D721Med (cell line): ENCODE data around the gene ZSCAN12.
"Not testable (repeated sequence)": the region's sequence is repeated elsewhere in the genome, so short reads cannot be mapped to it uniquely, and the experiment has no call there.

Source experiments
- DNase-seq: peaks from one replicate; pipeline ENCODE4 v3.0.0; 2011; ENCODE audit warnings: low spot score; ENCODE audit not compliant: insufficient read length
- FAIRE-seq: peaks from 2 replicates; lab custom pipeline; 2011; peaks lifted over from hg19 to GRCh38; lab: Jason Lieb, UNC
- CTCF ChIP-seq: IDR thresholded peaks from 2 replicates; pipeline ENCODE4 v1.5.1; 2012; ENCODE audit warnings: mild to moderate bottlenecking, control low read depth; ENCODE audit not compliant: insufficient read depth; ENCODE audit errors: missing control alignments

The ZSCAN12 gene

DNA sequence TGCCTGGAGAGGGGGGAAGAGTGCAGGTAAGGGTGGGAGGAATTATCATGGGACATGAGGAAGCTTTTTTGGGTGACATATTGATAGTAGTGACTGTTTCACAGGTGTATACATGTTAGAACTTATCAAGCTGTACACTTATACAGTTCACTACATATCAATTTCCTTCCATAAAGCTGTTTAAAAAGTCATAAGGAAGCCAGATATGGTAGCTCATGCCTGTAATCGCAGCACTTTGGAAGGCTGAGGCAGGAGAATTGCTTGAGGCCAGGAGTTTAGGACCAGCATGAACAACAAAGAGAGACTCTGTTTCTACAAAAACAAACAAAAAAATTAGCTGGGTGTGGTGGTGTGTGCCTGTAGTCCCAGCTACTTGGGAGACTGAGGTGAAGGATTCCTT, 21.7 kb downstream of the ZSCAN12 start:
- no peak for TF ChIP-seq CTCF
- DNase-seq: no peak

GRCh38 chr6:28373925-28374324, 25.6 kb downstream of the ZSCAN12 start:
- no peak for DNase-seq
- FAIRE-seq: no peak
- no peak for TF ChIP-seq CTCF

More for the DNA sequence above, 21.7 kb downstream of the ZSCAN12 start:
- no peak for FAIRE-seq

DNA sequence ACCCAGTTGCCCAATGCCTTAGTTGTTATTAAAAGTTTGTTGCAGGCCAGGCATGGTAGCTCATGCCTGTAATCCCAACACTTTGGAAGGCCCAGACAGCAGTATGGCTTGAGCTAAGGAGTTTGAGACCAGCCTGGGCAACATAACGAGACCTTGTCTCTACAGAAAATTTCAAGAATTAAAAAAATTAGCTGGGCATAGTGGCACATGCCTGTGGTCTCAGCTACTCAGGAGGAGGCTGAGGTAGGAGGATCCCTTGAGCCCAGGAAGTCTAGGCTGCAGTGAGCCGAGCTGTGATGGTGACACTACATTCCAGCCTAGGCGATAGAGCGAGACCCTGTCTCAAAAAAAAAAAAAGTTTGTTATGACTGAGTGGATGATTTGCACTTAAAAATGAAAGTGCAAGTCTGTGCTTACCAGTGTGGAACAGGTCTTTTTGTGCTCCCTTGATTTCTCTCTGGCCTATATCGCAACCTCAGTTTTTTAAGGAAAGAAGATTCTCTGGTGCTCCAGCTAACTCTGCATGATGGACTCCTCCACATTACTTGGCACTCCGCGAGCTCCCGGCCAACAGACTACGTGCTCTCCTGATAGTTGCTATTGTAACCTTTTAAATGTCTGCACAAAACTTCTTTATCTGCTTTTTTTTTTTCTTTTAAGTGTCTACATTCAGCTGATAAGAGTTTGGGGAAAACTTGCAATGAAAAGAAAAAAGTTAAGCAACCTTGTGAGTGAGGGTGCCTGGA, 27.7 kb downstream of the ZSCAN12 start:
- FAIRE-seq: no peak
- no peak for DNase-seq
- TF ChIP-seq CTCF: no peak

GRCh38 chr6:28371280-28371679, 28.3 kb downstream of the ZSCAN12 start:
- FAIRE-seq (no peak), DNase-seq (no peak)
- TF ChIP-seq CTCF: no peak

- FAIRE-seq (no peak), DNase-seq (no peak)
- TF ChIP-seq CTCF: no peak
These were observed 29.1 kb downstream of the ZSCAN12 start for GRCh38 chr6:28370440-28370839.

DNA sequence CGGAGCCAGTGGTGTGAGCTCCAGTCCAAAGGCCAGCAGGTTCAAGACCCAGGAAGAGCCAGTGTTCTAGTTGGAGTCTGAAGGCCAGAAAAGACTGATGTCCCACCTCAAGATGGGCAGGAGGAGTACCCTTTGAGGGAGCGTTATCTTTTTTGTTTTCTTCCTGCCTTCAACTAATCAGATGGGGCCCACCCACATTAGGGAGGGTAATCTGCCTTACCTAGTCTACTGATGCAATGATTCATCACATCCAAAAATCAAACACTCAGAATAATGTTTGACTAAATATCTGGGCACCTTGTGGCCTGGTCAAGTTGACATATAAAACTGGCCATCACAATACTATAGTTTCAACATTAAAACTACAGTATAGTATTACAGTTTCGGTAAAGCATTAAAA, 30.1 kb downstream of the ZSCAN12 start:
- FAIRE-seq (no peak), DNase-seq (no peak)
- no peak for TF ChIP-seq CTCF

DNA sequence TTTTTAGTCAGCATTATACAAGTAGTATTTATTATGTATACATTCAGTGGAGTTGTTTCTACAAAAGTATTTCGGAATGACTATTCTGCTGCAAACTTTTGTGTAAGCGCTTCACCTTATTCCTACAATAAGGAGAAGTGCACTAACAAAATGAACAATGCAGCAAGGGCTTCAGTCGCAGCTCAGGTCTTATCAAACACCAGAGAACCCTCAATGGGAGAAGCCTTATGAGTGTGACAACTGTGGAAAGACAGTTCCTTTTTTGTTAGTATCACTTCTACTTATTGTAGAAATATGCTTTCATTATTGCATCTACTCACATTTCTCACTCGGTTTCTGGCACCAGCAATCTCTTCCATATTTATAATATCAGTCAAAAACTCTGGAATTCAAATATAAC, 31.0 kb downstream of the ZSCAN12 start:
- DNase-seq: no peak
- TF ChIP-seq CTCF: no peak
- no peak for FAIRE-seq

GRCh38 chr6:28365590-28365989, 34.0 kb downstream of the ZSCAN12 start:
- not testable (repeated sequence) for FAIRE-seq, DNase-seq
